HG02571 (cell line): ENCODE results near the gene TRMT112.
A peak's percentile ranks its signal among the peaks of the same experiment; 100 is the strongest.
"Not testable (repeated sequence)": the region's sequence is repeated elsewhere in the genome, so short reads cannot be mapped to it uniquely, and the experiment has no call there.

Experiments used
- ATAC-seq: cut with Tn5 transposase; IDR thresholded peaks from one replicate; pipeline ENCODE4 v1.9.1; 2021; ENCODE audit warnings: mild to moderate bottlenecking, moderate library complexity; ENCODE audit not compliant: unreplicated experiment

TRMT112 gene

GRCh38 chr11:64313491-64314145 lies 3.7 kb downstream of the TRMT112 start:
- ATAC-seq, result no peak

DNA sequence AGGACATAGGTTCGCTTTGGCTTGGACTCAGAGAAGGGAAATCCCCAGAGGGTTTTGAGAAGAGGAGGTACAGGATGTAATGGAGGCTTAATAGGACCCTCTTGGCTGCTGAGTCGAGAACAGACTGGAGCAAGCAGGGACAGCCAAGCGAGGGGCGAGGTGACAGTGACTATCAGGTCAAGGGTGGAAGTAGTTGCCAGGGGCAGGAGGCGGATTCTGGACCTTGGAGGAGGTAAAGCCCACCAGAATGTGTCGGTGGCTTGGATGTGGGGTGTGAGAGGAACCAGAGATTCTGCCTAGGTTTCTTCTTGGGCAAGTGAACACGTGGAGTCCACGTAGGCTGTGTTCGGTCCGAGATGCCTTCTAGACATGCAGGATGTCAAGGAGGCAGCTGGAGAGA lies 4.4 kb downstream of the TRMT112 start:
- ATAC-seq, result no peak

DNA sequence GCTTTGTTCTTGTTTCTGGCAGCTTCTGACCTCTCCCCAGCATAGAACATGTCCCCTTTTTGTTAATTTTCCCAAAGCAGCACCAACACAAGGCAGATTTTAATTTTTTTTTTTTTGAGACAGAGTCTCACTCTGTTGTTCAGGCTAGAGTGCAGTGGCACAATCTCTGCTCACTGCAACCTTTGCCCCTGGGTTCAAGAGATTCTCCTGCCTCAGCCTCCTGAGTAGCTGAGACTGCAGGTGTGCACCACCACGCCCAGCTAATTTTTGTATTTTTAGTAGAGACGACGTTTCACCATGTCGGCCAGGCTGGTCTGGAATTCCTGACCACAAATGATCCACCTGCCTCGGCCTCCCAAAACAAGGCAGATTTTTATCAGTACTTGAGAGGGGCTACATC lies 9.6 kb downstream of the TRMT112 start:
- not testable (repeated sequence) for ATAC-seq

DNA sequence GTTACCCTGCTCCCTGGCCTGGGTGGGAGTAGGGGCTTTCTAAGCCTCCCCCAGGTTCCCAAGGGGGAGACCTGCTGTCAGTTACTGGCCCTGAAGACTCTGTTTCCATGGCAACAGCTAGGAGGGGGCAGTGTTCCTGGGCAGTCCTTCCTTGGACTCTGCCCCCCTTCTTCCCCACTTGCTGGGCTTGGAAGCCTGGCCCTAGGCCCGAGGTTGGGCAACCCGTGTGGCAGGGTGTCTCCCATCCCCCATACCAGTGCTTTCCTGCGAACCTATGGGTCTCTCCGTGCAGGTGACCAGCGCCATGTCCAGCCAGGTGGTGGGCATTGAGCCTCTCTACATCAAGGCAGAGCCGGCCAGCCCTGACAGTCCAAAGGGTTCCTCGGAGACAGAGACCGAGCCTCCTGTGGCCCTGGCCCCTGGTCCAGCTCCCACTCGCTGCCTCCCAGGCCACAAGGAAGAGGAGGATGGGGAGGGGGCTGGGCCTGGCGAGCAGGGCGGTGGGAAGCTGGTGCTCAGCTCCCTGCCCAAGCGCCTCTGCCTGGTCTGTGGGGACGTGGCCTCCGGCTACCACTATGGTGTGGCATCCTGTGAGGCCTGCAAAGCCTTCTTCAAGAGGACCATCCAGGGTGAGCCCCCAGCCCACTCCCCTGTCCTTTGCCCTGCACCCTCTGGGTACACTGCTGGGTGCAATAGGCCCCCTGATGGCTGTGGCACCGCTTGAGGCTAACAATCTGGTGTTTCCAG lies 10.3 kb downstream of the TRMT112 start:
- no peak for ATAC-seq

DNA sequence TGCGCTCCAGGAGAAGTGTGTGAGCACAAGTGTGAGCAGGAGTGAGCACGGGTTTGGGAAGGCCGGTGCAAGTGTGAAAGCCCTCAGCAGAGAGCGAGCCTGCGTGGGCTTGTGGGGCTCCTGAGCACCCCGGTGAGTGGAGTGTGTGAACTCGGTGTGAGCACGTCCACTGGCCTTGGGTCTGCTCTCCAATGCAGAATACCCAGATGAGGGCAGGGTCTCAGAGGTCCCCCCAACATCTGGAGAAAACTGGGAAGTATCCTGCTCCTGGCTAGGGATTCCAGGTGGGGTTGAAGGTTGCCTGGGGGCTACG lies 10.8 kb downstream of the TRMT112 start:
- no peak for ATAC-seq

DNA sequence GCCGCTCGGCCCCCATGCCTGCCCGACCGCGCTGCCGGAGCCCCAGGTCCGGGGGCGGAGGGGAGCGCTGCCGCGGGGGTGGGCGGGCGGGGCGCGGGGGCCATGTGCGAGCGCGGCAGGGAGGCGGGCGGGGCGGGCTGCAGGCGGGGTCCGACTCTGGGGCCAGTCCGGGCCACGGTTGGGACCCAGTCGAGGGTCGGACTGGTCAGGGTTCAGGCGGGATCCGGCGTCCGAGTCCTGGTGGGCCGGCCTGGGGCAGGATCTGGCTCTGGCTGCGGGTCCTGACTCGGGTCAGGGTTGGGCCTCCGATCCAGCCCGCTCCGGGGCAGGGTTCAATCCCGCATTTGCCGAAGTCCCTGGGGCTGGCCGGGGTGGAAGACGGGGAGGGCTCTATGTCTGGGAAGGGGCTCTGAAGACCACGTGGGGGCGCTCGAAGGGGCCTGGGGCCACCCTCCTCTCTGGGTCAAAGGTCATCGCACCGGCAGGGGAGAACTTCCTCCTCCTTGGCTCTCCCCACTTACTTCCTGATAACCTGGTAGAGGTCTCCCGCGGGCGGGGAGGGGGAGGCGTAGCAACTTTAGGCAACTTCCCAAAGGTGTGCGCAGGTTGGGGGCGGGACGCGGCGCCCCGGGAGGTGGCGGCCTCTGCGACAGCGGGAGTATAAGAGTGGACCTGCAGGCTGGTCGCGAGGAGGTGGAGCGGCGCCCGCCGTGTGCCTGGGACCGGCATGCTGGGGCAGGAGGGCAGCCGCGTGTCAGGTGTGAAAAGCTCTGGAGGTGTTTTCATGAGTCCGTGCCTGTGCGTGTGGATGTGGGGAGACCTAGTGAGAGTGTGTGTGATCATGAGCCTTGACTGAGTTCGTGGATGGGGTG lies 11.4 kb downstream of the TRMT112 start:
- ATAC-seq, result peak; percentile 22

- peak; percentile 63 for ATAC-seq
These were observed 12.2 kb downstream of the TRMT112 start, which contains the start of gene ESRRA for GRCh38 chr11:64305075-64305690. Gene ESRRA (plus strand): TSS chr11:64305524. CDS start chr11:64307180, 1,656 bp downstream.

DNA sequence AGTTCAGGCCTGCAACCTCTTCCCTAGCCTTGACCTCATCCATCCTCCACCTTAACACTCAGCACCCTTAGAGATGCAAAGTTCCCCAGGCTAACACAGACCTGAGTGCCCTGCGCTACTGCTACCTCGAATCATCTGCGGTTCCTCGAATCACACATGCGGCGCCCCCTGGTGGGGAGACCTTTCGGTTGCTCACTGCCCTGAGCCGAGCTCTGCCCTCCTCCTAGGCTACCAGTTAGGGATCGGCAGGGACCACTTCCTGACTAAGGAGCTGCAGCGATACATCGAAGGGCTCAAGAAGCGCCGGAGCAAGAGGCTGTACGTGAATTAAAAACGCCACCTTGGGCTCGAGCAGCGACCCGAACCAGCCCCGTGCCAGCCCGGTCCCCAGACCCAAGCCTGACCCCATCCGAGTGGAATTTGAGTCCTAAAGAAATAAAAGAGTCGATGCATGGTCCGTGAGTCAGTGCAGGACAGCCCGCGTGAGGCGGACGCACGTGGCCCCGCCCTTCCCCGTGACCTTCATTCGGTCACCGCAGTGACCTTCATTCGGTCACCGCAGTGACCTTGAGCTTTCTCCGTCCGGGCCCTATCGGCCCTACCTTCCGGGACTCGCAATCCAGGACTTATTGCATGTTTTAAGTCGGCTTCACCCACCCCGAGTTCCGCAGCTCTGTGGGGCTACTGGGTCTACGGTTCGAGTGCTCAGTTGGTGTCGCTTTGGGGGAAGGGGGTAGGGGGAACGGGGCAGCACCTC lies 12.9 kb downstream of the TRMT112 start:
- ATAC-seq, result peak; percentile 16

- no peak for ATAC-seq
These were observed 13.4 kb downstream of the TRMT112 start for GRCh38 chr11:64304032-64304315.

DNA sequence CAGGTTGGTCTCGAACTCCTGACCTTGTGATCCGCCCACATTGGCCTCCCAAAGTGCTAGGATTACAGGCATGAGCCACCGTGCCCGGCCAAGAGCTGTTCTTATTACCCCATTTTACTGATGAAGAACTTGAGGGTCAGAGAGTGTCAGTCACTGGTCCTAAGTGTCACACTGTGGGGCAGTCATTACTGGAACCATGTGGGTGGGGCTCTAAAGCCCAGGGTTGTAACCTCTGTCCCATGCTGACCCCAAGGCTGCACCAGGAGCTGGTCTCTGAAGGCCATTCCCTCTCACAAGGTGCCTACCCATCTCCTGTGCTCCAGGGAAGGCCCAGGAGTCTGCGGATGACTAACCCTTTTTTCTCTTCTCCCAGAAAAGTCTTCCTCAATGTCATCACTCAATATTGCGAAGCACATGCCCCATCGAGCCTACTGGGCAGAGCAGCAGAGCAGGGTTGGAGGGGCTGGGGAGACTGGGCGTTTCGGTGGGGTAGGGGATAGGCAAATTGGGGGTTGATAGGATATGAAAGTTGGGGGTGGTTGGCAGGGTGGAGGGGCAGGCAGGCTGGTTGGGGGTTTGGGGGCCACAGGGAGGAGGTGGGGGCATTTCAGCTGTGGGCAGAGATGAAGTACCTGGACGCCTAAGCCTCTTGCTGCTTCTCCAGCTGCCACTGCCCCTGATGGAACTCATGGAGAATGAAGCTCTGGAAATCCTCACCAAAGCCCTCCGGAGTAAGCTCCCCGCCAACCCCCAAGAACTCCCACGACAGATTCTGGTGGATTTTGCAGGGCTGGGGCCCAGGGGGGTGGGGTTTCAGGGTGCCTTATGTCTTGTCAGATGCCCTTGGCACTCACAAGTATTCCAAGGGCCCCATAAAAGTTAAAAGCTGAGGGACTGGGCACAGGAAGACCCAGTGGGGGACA lies 14.0 kb downstream of the TRMT112 start:
- ATAC-seq, result no peak

GRCh38 chr11:64299847-64300648 lies 17.3 kb downstream of the TRMT112 start, which contains the start of gene CATSPERZ:
Gene CATSPERZ (plus strand): TSS chr11:64300358. CDS start chr11:64300411, 53 bp downstream.
- ATAC-seq, result no peak

- no peak for ATAC-seq
These were observed 18.2 kb downstream of the TRMT112 start for GRCh38 chr11:64298966-64299846.

- ATAC-seq, result no peak
These were observed 19.5 kb downstream of the TRMT112 start for GRCh38 chr11:64297699-64298358.

DNA sequence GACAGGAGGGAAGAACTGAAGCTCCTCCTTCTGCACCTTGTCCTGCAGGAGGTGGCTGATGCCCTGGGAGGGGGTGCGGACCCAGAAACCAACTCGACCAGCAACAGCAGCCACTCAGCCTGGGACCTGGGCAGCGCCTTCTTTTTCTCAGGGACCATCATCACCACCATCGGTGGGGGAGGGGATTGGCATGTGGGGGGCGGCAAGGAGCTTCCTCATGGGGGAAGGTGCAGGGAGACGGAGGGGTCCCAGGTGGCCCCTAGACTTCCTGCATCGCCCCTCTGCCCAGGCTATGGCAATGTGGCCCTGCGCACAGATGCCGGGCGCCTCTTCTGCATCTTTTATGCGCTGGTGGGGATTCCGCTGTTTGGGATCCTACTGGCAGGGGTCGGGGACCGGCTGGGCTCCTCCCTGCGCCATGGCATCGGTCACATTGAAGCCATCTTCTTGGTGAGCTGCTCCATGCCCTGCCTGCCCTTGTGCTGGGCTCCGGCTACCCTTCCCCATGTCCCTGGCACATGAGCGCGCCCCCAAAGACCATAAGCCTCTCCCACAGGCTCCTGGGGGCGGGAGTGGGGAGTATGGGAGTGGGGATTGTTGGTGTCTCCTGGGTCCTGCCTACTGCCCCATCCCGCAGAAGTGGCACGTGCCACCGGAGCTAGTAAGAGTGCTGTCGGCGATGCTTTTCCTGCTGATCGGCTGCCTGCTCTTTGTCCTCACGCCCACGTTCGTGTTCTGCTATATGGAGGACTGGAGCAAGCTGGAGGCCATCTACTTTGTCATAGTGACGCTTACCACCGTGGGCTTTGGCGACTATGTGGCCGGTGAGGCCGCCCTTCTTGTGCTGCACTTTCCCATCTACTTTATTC lies 20.3 kb downstream of the TRMT112 start:
- ATAC-seq, result no peak

DNA sequence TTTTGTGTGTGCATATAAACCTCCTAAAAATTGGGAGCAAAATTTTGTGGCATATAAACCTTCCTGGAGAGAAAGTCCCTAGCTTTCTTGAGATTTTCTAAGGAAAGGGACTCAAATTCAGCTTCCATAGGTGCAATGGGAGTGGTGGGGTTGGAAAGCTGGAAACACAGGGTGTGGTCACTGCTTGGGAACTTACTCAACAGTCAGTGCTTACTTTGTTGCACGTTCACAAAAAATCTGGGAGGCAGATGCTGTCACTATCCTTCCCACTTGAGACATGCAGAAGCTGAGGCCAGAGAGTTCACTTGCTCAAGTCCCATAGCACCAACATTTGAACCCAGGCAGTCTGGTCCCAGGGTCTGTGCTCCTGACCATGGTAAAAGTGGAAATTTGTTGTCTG lies 21.1 kb downstream of the TRMT112 start:
- no peak for ATAC-seq

GRCh38 chr11:64295760-64296159 lies 21.6 kb downstream of the TRMT112 start:
- ATAC-seq, result no peak
